ENCODE data around the gene AK1. TPM values are rescaled to one million over a fixed set of nuclear protein-coding genes. Genes with fewer than 3 reads are reported as not detected.

AK1 gene
- total and polyA plus RNA-seq, 9 of the 15 experiments (the other 6 are each of a cell fraction or from before 2014, with no cell fraction given) = 10.1 to 71.8 (median 39.0) TPM

- TF ChIP-seq ZNF518B (CRISPR knock-in tag; IDR thresholded peaks at IDR 0.05) (no peak), NFIX (CRISPR knock-in tag; IDR thresholded peaks at IDR 0.05; ENCODE audit: low read depth) (no peak), CBX3 (IDR thresholded peaks at IDR 0.05; ENCODE audit: borderline replicate concordance in 1 of 2, low read length in 2 of 2) (no peak), DPF2 (IDR thresholded peaks at IDR 0.05) (peak; percentile 57; the same call in 1 of the 2 replicates), PHTF2 (CRISPR knock-in tag; IDR thresholded peaks at IDR 0.05) (no peak), KDM2B (CRISPR knock-in tag; IDR thresholded peaks at IDR 0.05) (no peak), MAX (CRISPR knock-in tag; IDR thresholded peaks at IDR 0.05) (no peak), DIDO1 (tag; IDR thresholded peaks at IDR 0.05; ENCODE audit: low read depth) (no peak; the same call in 1 of the 2 replicates), RERE (CRISPR knock-in tag; IDR thresholded peaks at IDR 0.05; ENCODE audit: borderline replicate concordance) (no peak), PURB (CRISPR knock-in tag; IDR thresholded peaks at IDR 0.05; ENCODE audit: low read depth) (no peak), CREBBP (IDR thresholded peaks at IDR 0.05; ENCODE audit: low read depth, low read length) (no peak), ZBTB11 (CRISPR knock-in tag; IDR thresholded peaks at IDR 0.05) (0 out of 6 replicates have a peak, but pooled peaks of 1 of the 3 experiments have one; percentile 33)
Observed at GRCh38 chr9:127865645-127866464, 11.6 kb downstream of the AK1 start (continued).
